Measurements from ENCODE around the gene TFEC.

DNA sequence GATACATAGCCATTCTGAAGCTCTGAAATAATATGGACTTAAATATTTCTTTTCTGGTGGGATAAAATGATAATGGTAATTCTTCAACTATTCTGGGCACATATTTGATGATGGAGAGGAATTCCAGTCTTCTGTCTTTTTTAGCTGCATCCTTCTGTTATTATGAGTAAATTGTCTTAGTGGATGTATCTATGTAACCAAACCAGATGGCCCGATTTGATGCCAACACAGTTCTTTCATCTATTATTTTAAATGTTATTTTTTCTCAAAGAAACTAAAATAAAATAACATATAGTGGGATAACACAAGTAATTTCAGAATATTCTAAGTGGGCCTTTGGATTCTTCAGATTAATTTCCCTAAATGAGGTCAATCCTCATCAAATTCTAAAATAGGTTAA lies 110.2 kb downstream of the TFEC start:
- TF ChIP-seq POLR2AphosphoS5 (IDR thresholded peaks at IDR 0.05; ENCODE audit: low read depth) (no peak), EZH2 (IDR thresholded peaks at IDR 0.05; ENCODE audit: low read depth, unreplicated experiment) (no peak), JUNB (IDR thresholded peaks at IDR 0.05; ENCODE audit: unreplicated experiment) (no peak), ZNF331 (CRISPR knock-in tag; IDR thresholded peaks at IDR 0.05; ENCODE audit: low read depth) (no peak), NANOG (IDR thresholded peaks at IDR 0.05; ENCODE audit: borderline replicate concordance) (no peak), EZH2phosphoT487 (IDR thresholded peaks at IDR 0.05; ENCODE audit: unreplicated experiment) (no peak), CREB1 (CRISPR knock-in tag; IDR thresholded peaks at IDR 0.05; ENCODE audit: low read depth) (no peak), STAT1 (IDR thresholded peaks at IDR 0.05; ENCODE audit: unreplicated experiment) (no peak), ZNF114 (CRISPR knock-in tag; IDR thresholded peaks at IDR 0.05) (no peak)
- TF ChIP-seq, protein P1, sequence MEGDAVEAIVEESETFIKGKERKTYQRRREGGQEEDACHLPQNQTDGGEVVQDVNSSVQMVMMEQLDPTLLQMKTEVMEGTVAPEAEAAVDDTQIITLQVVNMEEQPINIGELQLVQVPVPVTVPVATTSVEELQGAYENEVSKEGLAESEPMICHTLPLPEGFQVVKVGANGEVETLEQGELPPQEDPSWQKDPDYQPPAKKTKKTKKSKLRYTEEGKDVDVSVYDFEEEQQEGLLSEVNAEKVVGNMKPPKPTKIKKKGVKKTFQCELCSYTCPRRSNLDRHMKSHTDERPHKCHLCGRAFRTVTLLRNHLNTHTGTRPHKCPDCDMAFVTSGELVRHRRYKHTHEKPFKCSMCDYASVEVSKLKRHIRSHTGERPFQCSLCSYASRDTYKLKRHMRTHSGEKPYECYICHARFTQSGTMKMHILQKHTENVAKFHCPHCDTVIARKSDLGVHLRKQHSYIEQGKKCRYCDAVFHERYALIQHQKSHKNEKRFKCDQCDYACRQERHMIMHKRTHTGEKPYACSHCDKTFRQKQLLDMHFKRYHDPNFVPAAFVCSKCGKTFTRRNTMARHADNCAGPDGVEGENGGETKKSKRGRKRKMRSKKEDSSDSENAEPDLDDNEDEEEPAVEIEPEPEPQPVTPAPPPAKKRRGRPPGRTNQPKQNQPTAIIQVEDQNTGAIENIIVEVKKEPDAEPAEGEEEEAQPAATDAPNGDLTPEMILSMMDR (conservative IDR thresholded peaks at IDR 0.05; ENCODE audit: low read depth in 2 of 2) = no peak
- TF ChIP-seq, protein P2, sequence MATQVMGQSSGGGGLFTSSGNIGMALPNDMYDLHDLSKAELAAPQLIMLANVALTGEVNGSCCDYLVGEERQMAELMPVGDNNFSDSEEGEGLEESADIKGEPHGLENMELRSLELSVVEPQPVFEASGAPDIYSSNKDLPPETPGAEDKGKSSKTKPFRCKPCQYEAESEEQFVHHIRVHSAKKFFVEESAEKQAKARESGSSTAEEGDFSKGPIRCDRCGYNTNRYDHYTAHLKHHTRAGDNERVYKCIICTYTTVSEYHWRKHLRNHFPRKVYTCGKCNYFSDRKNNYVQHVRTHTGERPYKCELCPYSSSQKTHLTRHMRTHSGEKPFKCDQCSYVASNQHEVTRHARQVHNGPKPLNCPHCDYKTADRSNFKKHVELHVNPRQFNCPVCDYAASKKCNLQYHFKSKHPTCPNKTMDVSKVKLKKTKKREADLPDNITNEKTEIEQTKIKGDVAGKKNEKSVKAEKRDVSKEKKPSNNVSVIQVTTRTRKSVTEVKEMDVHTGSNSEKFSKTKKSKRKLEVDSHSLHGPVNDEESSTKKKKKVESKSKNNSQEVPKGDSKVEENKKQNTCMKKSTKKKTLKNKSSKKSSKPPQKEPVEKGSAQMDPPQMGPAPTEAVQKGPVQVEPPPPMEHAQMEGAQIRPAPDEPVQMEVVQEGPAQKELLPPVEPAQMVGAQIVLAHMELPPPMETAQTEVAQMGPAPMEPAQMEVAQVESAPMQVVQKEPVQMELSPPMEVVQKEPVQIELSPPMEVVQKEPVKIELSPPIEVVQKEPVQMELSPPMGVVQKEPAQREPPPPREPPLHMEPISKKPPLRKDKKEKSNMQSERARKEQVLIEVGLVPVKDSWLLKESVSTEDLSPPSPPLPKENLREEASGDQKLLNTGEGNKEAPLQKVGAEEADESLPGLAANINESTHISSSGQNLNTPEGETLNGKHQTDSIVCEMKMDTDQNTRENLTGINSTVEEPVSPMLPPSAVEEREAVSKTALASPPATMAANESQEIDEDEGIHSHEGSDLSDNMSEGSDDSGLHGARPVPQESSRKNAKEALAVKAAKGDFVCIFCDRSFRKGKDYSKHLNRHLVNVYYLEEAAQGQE (IDR thresholded peaks at IDR 0.05; ENCODE audit: unreplicated experiment) = no peak
- TF ChIP-seq, protein P3, sequence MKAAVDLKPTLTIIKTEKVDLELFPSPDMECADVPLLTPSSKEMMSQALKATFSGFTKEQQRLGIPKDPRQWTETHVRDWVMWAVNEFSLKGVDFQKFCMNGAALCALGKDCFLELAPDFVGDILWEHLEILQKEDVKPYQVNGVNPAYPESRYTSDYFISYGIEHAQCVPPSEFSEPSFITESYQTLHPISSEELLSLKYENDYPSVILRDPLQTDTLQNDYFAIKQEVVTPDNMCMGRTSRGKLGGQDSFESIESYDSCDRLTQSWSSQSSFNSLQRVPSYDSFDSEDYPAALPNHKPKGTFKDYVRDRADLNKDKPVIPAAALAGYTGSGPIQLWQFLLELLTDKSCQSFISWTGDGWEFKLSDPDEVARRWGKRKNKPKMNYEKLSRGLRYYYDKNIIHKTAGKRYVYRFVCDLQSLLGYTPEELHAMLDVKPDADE (IDR thresholded peaks at IDR 0.05) = no peak
- TF ChIP-seq, protein P4, sequence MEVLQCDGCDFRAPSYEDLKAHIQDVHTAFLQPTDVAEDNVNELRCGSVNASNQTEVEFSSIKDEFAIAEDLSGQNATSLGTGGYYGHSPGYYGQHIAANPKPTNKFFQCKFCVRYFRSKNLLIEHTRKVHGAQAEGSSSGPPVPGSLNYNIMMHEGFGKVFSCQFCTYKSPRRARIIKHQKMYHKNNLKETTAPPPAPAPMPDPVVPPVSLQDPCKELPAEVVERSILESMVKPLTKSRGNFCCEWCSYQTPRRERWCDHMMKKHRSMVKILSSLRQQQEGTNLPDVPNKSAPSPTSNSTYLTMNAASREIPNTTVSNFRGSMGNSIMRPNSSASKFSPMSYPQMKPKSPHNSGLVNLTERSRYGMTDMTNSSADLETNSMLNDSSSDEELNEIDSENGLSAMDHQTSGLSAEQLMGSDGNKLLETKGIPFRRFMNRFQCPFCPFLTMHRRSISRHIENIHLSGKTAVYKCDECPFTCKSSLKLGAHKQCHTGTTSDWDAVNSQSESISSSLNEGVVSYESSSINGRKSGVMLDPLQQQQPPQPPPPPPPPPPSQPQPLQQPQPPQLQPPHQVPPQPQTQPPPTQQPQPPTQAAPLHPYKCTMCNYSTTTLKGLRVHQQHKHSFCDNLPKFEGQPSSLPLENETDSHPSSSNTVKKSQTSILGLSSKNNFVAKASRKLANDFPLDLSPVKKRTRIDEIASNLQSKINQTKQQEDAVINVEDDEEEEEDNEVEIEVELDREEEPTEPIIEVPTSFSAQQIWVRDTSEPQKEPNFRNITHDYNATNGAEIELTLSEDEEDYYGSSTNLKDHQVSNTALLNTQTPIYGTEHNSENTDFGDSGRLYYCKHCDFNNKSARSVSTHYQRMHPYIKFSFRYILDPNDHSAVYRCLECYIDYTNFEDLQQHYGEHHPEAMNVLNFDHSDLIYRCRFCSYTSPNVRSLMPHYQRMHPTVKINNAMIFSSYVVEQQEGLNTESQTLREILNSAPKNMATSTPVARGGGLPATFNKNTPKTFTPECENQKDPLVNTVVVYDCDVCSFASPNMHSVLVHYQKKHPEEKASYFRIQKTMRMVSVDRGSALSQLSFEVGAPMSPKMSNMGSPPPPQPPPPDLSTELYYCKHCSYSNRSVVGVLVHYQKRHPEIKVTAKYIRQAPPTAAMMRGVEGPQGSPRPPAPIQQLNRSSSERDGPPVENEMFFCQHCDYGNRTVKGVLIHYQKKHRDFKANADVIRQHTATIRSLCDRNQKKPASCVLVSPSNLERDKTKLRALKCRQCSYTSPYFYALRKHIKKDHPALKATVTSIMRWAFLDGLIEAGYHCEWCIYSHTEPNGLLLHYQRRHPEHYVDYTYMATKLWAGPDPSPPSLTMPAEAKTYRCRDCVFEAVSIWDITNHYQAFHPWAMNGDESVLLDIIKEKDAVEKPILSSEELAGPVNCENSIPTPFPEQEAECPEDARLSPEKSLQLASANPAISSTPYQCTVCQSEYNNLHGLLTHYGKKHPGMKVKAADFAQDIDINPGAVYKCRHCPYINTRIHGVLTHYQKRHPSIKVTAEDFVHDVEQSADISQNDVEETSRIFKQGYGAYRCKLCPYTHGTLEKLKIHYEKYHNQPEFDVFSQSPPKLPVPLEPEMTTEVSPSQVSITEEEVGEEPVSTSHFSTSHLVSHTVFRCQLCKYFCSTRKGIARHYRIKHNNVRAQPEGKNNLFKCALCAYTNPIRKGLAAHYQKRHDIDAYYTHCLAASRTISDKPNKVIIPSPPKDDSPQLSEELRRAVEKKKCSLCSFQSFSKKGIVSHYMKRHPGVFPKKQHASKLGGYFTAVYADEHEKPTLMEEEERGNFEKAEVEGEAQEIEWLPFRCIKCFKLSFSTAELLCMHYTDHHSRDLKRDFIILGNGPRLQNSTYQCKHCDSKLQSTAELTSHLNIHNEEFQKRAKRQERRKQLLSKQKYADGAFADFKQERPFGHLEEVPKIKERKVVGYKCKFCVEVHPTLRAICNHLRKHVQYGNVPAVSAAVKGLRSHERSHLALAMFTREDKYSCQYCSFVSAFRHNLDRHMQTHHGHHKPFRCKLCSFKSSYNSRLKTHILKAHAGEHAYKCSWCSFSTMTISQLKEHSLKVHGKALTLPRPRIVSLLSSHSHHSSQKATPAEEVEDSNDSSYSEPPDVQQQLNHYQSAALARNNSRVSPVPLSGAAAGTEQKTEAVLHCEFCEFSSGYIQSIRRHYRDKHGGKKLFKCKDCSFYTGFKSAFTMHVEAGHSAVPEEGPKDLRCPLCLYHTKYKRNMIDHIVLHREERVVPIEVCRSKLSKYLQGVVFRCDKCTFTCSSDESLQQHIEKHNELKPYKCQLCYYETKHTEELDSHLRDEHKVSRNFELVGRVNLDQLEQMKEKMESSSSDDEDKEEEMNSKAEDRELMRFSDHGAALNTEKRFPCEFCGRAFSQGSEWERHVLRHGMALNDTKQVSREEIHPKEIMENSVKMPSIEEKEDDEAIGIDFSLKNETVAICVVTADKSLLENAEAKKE (CRISPR knock-in tag; IDR thresholded peaks at IDR 0.05) = no peak

Data from GM23338 (cell line).